ENCODE data around the gene PDE10A.
"Not testable (repeated sequence)": the region's sequence is repeated elsewhere in the genome, so short reads cannot be mapped to it uniquely, and the experiment has no call there.

The PDE10A gene

GRCh38 chr6:165628955-165629354 is 34.1 kb downstream of the PDE10A start:
- no peak for DNase-seq (ENCODE audit: extremely low read depth in 1 of 2, low read depth in 1 of 2)

GRCh38 chr6:165627366-165627765 is 35.7 kb downstream of the PDE10A start:
- no peak for DNase-seq (ENCODE audit: extremely low read depth in 1 of 2, low read depth in 1 of 2)

GRCh38 chr6:165626711-165627110 is 36.3 kb downstream of the PDE10A start:
- no peak for DNase-seq (ENCODE audit: extremely low read depth in 1 of 2, low read depth in 1 of 2)

DNA sequence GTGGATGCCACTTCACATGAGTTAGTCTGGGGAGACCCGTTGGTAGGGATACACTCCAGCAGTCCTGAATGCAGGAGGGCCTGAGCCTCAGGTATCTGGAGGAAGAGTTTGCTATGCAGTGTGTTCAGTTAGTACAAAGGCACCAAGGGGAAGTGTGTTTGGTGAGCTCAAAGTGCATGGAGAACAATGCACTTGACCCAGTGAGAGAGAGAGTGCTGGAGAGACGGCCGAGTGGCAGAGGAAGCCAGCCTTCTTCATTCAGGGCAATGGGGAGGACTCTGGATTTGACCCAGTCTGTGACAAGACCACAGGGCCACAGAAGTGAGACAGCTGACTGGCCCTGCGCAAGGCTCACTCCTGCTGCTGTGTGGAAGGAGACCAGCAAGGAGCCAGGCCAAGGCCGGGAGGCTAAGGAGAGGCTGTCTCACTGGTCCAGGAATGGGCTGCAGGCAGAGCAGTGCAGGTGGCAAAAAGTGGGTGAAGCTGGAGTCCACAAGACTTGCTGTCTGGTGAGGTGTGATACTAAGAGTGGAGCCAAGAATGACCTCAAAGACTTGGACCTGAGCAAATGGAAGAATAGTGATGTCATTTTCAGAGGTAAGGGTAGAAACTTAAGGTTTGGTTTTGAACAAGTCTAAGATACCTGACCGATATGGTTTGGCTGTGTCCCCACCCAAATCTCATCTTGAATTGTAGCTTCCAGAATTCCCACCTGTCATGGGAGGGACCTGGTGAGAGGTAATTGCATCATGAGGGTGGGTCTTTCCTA is 38.0 kb downstream of the PDE10A start:
- DNase-seq (ENCODE audit: extremely low read depth in 1 of 2, low read depth in 1 of 2) = no peak

DNA sequence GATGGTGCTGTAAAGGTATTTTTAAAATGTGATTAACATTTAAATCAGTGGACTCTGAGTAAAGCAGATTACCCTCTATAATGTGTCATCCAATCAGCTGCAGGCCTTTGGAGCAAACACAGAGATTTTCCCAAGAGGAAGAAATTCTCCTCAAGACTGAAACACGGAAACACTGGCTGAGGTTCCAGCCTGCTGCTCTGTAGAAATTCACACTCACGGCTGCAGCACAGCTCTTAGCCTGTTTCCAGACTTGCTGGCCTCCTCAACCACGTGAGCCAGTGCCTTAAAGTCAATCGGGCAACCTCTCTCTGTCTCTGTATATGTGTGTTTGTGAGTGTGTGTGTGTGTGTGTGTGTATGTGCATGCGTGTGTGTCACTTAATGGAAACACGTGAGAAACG is 41.1 kb downstream of the PDE10A start:
- DNase-seq (ENCODE audit: extremely low read depth in 1 of 2, low read depth in 1 of 2) = no peak

DNA sequence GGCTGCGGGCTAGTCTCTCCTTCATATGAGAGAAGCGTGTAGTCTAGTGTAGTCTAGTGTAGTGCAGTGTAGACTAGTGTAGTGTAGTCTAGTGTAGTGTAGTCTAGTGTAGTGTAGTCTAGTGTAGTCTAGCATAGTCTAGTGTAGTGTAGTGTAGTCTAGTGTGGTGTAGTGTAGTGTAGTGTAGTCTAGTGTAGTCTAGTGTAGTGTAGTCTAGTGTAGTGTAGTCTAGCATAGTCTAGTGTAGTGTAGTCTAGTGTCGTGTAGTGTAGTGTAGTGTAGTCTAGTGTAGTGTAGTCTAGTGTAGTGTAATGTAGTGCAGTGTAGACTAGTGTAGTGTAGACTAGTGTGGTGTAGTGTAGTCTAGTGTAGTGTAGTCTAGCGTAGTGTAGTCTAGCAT is 44.1 kb downstream of the PDE10A start:
- DNase-seq (ENCODE audit: extremely low read depth in 1 of 2, low read depth in 1 of 2) = not testable (repeated sequence)

DNA sequence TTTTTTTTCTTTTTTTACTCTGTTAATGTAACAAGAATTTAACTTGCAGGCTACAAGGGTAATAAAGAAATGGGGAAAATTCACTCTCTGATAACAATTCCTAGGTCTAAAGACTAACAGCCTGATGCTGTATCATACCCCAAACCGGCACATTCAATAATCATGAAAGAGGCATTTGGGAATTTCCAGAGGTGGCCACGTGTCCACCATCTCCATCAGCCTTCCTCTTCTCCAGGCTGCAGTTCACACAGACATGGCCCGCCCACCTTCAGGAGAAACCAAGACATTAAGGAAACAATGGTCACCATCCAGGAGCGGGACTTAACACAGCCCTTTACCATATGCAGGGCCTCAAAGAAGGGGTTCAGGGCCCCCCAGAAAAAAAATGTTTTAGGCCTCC is 44.8 kb downstream of the PDE10A start:
- DNase-seq (ENCODE audit: extremely low read depth in 1 of 2, low read depth in 1 of 2) = no peak

- DNase-seq (ENCODE audit: extremely low read depth in 1 of 2, low read depth in 1 of 2) = no peak
Observed at GRCh38 chr6:165617528-165617927, 45.5 kb downstream of the PDE10A start.

DNA sequence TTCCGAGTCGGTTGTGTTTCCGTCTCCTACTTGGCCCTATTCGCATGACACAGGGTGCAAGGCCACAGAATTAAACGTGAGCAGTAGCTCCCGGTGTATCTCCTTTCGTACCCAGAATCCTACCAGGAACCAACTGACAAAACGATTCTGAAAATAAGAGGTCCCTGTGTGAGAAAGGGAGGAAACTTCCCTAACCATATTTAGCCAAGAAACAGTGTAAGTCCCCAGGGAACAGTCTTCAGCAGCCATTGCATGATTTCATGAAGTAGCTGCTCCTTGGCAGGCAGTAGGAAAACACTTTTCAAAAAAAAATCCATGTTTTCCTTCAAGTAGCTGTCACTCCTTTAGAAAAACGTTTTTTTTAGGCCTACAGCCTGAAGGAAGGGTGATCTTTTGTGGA is 46.9 kb downstream of the PDE10A start:
- DNase-seq (ENCODE audit: extremely low read depth in 1 of 2, low read depth in 1 of 2) = no peak

- DNase-seq (ENCODE audit: extremely low read depth in 1 of 2, low read depth in 1 of 2) = no peak
Observed at GRCh38 chr6:165615636-165616035, 47.4 kb downstream of the PDE10A start.

DNA sequence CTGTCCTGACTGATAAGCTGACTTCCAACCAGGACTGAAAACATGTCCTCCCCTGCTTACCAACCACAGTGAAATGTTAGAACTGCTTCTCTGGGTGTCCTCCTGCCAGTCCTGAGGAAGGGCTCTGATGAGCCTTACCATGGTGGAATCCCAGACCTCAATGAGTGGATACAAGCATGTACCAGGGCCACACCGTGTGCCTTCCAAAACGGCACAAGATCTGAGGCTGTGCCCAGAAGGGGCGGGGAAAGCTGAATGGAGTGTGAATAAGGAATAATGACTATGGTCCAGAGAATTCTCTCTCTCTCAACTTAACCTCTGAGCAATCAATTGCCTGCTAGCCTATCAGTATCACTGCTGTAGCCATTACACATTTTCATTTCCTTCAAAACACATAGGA is 51.7 kb downstream of the PDE10A start:
- no peak for DNase-seq (ENCODE audit: extremely low read depth in 1 of 2, low read depth in 1 of 2)

- DNase-seq (ENCODE audit: extremely low read depth in 1 of 2, low read depth in 1 of 2) = not testable (repeated sequence)
Observed at GRCh38 chr6:165608577-165608976, 54.5 kb downstream of the PDE10A start.

DNA sequence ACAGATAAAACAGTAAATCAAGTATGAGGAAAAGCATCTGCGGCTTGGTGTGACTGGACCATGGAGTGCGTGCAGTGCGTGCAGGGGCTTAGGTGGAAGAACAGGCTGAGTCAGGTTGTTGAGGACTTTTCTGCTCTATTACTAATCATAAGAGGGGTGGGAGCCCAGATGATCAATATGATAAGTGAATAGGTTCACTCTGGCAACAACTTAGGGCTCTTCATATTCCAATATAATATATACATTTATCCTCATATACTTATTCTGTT is 56.4 kb downstream of the PDE10A start:
- no peak for DNase-seq (ENCODE audit: extremely low read depth in 1 of 2, low read depth in 1 of 2)

- no peak for DNase-seq (ENCODE audit: extremely low read depth in 1 of 2, low read depth in 1 of 2)
Observed at GRCh38 chr6:165605901-165606739, 56.9 kb downstream of the PDE10A start.

DNA sequence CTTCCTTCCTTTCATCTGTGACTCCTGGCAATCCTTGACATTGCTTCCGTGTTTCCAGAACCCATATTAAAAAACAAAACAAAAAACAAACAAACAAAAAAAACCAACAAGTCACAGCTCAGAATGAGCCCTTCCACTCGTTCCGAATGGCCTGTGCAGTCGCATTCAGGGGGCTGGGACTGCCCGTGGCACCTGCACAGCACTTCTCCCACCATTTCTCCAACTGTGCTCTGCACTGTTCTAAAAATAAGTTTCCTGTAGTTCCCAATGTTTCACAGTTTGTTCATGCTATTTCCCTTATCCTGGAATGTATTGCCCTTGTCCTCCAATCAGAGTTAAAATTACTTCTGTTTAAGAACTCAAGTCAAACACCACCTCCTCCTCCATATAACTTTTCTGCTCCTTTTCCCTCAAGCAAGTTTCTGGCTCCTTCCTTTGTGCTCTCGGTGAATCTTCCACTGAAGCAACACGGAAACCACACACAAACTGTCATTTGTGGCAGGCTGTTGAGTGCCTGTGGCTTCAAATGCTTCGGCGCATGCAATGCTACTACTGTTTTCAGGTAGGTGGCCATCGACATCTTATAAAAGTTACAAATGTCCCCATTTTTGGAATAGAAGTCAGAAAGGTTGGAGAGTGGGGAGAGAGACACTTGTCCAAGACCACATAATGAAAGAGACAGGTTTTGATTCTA is 57.7 kb downstream of the PDE10A start:
- DNase-seq (ENCODE audit: extremely low read depth in 1 of 2, low read depth in 1 of 2) = no peak

- no peak for DNase-seq (ENCODE audit: extremely low read depth in 1 of 2, low read depth in 1 of 2)
Observed at GRCh38 chr6:165602291-165602690, 60.8 kb downstream of the PDE10A start.

GRCh38 chr6:165600606-165601005 is 62.4 kb downstream of the PDE10A start:
- no peak for DNase-seq (ENCODE audit: extremely low read depth in 1 of 2, low read depth in 1 of 2)

- DNase-seq (ENCODE audit: extremely low read depth in 1 of 2, low read depth in 1 of 2) = no peak
Observed at GRCh38 chr6:165599596-165600487, 63.2 kb downstream of the PDE10A start.

DNA sequence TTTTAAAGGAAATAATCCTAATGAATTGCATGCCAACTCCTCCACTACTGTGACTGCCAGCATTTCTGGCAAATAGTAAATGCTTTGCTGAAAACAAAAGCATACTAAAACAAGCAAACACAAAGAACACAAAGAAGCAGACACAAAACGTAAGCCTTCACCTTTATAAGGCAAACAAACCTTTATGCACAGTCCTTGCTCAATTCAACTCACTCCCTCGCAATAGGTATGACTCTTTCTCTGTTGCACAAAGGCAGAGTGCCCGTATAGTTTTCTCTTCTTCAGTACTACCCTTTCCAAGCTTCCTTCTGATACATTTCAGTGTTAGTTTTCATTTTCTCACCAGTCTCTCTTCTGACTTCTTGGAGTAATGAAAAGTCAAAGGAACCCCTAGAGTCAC is 63.9 kb downstream of the PDE10A start:
- no peak for DNase-seq (ENCODE audit: extremely low read depth in 1 of 2, low read depth in 1 of 2)

- no peak for DNase-seq (ENCODE audit: extremely low read depth in 1 of 2, low read depth in 1 of 2)
Observed at GRCh38 chr6:165597821-165598220, 65.2 kb downstream of the PDE10A start.

Data from stimulated activated CD8-positive, alpha-beta memory T cell treated with anti-CD3 and anti-CD28 coated beads, Interleukin-7, amount 100 ng/mL, for 48 hours (primary cell).